K562 (cell line): Measurements from ENCODE around the gene OST4. TPM values are rescaled to one million over a fixed set of nuclear protein-coding genes. Genes with fewer than 3 reads are reported as not detected.

Source experiments
- ATAC-seq: fragments of 200-7000 bp; cut with Tn5 transposase; 3 replicates; pipeline ENCODE4 v1.9.1; 2020; ENCODE audit warnings: moderate library complexity
- BruUV-seq: library from RNA; stranded (reverse); fragments of 400-500 nt; replicated peaks from 2 replicates; lab custom pipeline; 2021; lab: Mats Ljungman, UMichigan
- CTCF ChIA-PET: fragments of 300-600 bp; formaldehyde crosslinking; extraction: SDS; loops from one replicate; lab custom pipeline; 2021; ENCODE audit warnings: low intra/inter-chr PET ratio; lab: Yijun Ruan, JAX
- POLR2A ChIA-PET: fragments of 300-600, 350-650 bp; sonication (Branson Sonifier 250); formaldehyde crosslinking; extraction: SDS; loops from one replicate; lab custom pipeline; 2021; ENCODE audit warnings: antibody characterized with exemption, inconsistent platforms; lab: Yijun Ruan, JAX
- DNase-seq, 4 experiments: peaks; one replicate each; pipeline versions ENCODE4 v3.0.0 to v3.0.0-alpha.2; 2011 to 2018; ENCODE audit warnings: low spot score in 3 of 4, mixed read lengths in 3 of 4; ENCODE audit errors: extremely low read depth in 1 of 4
- FAIRE-seq: peaks from 2 replicates; lab custom pipeline; 2011; peaks lifted over from hg19 to GRCh38; lab: Jason Lieb, UNC
- H2AFZ ChIP-seq: 2 replicates; pipeline ENCODE4 v1.6.0; 2011; ENCODE audit warnings: low read depth, low read length, control low read depth, inconsistent platforms
- H3K27ac ChIP-seq: fragments of 200-600 bp; 3 replicates; pipeline ENCODE4 v1.8.0; 2011; ENCODE audit warnings: low read depth, mild to moderate bottlenecking, control low read depth, inconsistent platforms, low read length, moderate library complexity, mixed read lengths; ENCODE audit errors: extremely low read depth
- H3K27me3 ChIP-seq, 2 experiments: fragments of 300-600 bp in 1 of 2; 2 replicates in 1 of 2; 3 replicates in 1 of 2; pipeline versions ENCODE4 v1.6.0 to v1.8.0; 2011; ENCODE audit warnings: inconsistent platforms in 2 of 2, low read length in 2 of 2, mild to moderate bottlenecking in 1 of 2, mixed read lengths in 1 of 2, moderate library complexity in 1 of 2; ENCODE audit not compliant: control insufficient read depth in 2 of 2, insufficient read depth in 2 of 2
- H3K36me3 ChIP-seq: fragments of 300-600 bp; 3 replicates; pipeline ENCODE4 v1.8.0; 2011; ENCODE audit warnings: mild to moderate bottlenecking, low read length, inconsistent platforms; ENCODE audit not compliant: control insufficient read depth, insufficient read depth
- H3K4me1 ChIP-seq, 2 experiments: fragments of 200-600 bp in 1 of 2; replicated peaks in 1 of 2; 2 replicates in 1 of 2; 3 replicates in 1 of 2; pipeline versions ENCODE4 v1.5.1 to v1.8.0; 2011; ENCODE audit warnings: inconsistent platforms in 2 of 2, low read length in 2 of 2, mild to moderate bottlenecking in 1 of 2, mixed read lengths in 1 of 2, moderate library complexity in 1 of 2; ENCODE audit not compliant: control insufficient read depth in 2 of 2, insufficient read depth in 2 of 2
- H3K4me2 ChIP-seq: 2 replicates; pipeline ENCODE4 v1.6.1; 2011; ENCODE audit warnings: low read length, control low read depth, inconsistent platforms, mixed read lengths; ENCODE audit not compliant: insufficient read depth
- H3K4me3 ChIP-seq: fragments of 200-600 bp; sonication (generic), shearing (Covaris generic); 2 replicates; pipeline ENCODE4 v1.5.1; 2016; ENCODE audit warnings: control low read depth, inconsistent platforms
- H3K79me2 ChIP-seq: fragments of 200-600 bp; 3 replicates; pipeline ENCODE4 v1.8.0; 2011; ENCODE audit warnings: low read length, inconsistent platforms; ENCODE audit not compliant: control insufficient read depth, insufficient read depth
- H3K9ac ChIP-seq, 2 experiments: 2 replicates each; pipeline versions ENCODE4 v1.6.0 to v1.6.1; 2011; ENCODE audit warnings: low read depth in 2 of 2, low read length in 2 of 2, control low read depth in 1 of 2, inconsistent platforms in 1 of 2, mild to moderate bottlenecking in 1 of 2, mixed read lengths in 1 of 2; ENCODE audit not compliant: insufficient read depth in 1 of 2
- H3K9me1 ChIP-seq: one replicate; pipeline ENCODE4 v1.6.0; 2011; ENCODE audit warnings: inconsistent platforms, mild to moderate bottlenecking, low read length, moderate library complexity; ENCODE audit not compliant: control insufficient read depth, insufficient read depth
- H3K9me3 ChIP-seq: replicated peaks from 2 replicates; pipeline ENCODE4 v1.5.1; 2011; ENCODE audit warnings: low read depth, low read length, inconsistent platforms; ENCODE audit not compliant: control insufficient read depth, insufficient read depth
- H4K20me1 ChIP-seq: replicated peaks from 2 replicates; pipeline ENCODE4 v1.6.1; 2011; ENCODE audit warnings: low read length, inconsistent platforms, mixed read lengths; ENCODE audit not compliant: control insufficient read depth, insufficient read depth
- BRD4 ChIP-seq: fragments of 200-600 bp; sonication (generic); IDR thresholded peaks from 2 replicates; pipeline ENCODE4 v1.6.1; 2017; ENCODE audit warnings: inconsistent platforms
- HMGN3 ChIP-seq: IDR thresholded peaks from 2 replicates; pipeline ENCODE4 v1.6.1; 2011; ENCODE audit warnings: borderline replicate concordance, low read depth, mild to moderate bottlenecking, mixed read lengths, low read length; ENCODE audit not compliant: insufficient read length; ENCODE audit errors: extremely low read depth
- JUND ChIP-seq, 2 experiments: IDR thresholded peaks; 2 replicates in 1 of 2; 3 replicates in 1 of 2; pipeline ENCODE4 v1.6.1; 2011; ENCODE audit warnings: borderline replicate concordance in 2 of 2, low read depth in 2 of 2, low read length in 2 of 2, improper control_type of control experiment in 1 of 2, missing biosample characterization in 1 of 2, missing genetic modification characterization in 1 of 2, missing genetic modification reagents in 1 of 2
- KAT2B ChIP-seq: IDR thresholded peaks from one replicate; pipeline ENCODE4 v1.6.1; 2012; ENCODE audit warnings: low read depth, mild to moderate bottlenecking, control low read depth, inconsistent platforms, low read length, moderate library complexity
- MEIS2 ChIP-seq: fragments of 450-650 bp; IDR thresholded peaks from 2 replicates; pipeline ENCODE4 v1.6.1; 2014; ENCODE audit warnings: mild to moderate bottlenecking; ENCODE audit not compliant: partially characterized antibody
- NR1H2 ChIP-seq: sonication (generic); formaldehyde crosslinking; IDR thresholded peaks from 2 replicates; pipeline ENCODE4 v1.4.0; 2020; ENCODE audit warnings: mild to moderate bottlenecking, missing genetic modification reagents
- NR2C2 ChIP-seq, 2 experiments: fragments of 200-800 bp in 1 of 2; sonication (Bioruptor generic) in 1 of 2; sonication (generic) in 1 of 2; formaldehyde crosslinking in 1 of 2; IDR thresholded peaks; 2 replicates each; pipeline versions ENCODE4 v1.6.1 to v1.8.0; 2016 to 2022; ENCODE audit warnings: mild to moderate bottlenecking in 1 of 2, missing compliant biosample characterization in 1 of 2, missing genetic modification characterization in 1 of 2, missing genetic modification reagents in 1 of 2
- SMAD1 ChIP-seq: fragments of 150-350 bp; IDR thresholded peaks from 2 replicates; pipeline ENCODE4 v1.6.1; 2014; ENCODE audit warnings: low read length, low read depth; ENCODE audit not compliant: partially characterized antibody
- SMARCA4 ChIP-seq: fragments of 450-650 bp; IDR thresholded peaks from 2 replicates; pipeline ENCODE4 v1.6.1; 2016
- SRSF1 ChIP-seq: fragments of 200-400 bp; formaldehyde crosslinking; IDR thresholded peaks from 2 replicates; pipeline ENCODE4 v1.6.1; 2017; ENCODE audit warnings: mild to moderate bottlenecking, low read depth, low read length, moderate library complexity
- ZC3H8 ChIP-seq: fragments of 450-650 bp; IDR thresholded peaks from 2 replicates; pipeline ENCODE4 v1.6.1; 2017
- ZNF175 ChIP-seq: fragments of 200-800 bp; sonication (Bioruptor generic); IDR thresholded peaks from 2 replicates; pipeline ENCODE4 v1.6.1; 2016; ENCODE audit warnings: low read depth, mild to moderate bottlenecking, missing genetic modification characterization, missing compliant biosample characterization
- ZNF668 ChIP-seq: fragments of 250-450 bp; sonication (Bioruptor Pico); IDR thresholded peaks from 2 replicates; pipeline ENCODE4 v1.8.0; 2022; ENCODE audit warnings: mild to moderate bottlenecking, inconsistent platforms
- ZNF764 ChIP-seq: fragments of 250-450 bp; sonication (Bioruptor Pico); IDR thresholded peaks from 2 replicates; pipeline ENCODE4 v1.4.0; 2020; ENCODE audit warnings: low read depth, mild to moderate bottlenecking, moderate library complexity
- WGBS: fragments of 100-300 bp; shearing (Covaris generic); methylation state at CpG from one replicate; pipeline ENCODE4 v1.1.6; 2016; ENCODE audit warnings: low coverage, mixed read lengths; ENCODE audit not compliant: insufficient coverage; ENCODE audit errors: missing lambda C conversion rate; 5-methylcytosine and 5-hydroxymethylcytosine counted together
- in situ Hi-C: fragments of 300-500 bp; cut with MboI; formaldehyde crosslinking; loops from 4 replicates; pipeline ENCODE4 v1.15.0; 2018; ENCODE audit warnings: inconsistent platforms, mixed read lengths
- intact Hi-C: fragments of 100-400 bp; cut with micrococcal nuclease; formaldehyde crosslinking; loops from 2 replicates; pipeline ENCODE4 v1.14.2; 2022
- polyA plus RNA-seq, 8 experiments: library from polyadenylated mRNA; depleted of rRNA in 4 of 8; stranded (reverse) in 5 of 8; unstranded in 3 of 8; fragments of >200 nt; fragmentation: Nextera tagmentation in 2 of 8; fragmentation: Illumina TruSeq in 1 of 8; extraction: Ambion mirVana in 2 of 8; extraction: Trizol in 1 of 8; gene quantifications; 2 replicates each; pipeline versions ENCODE4 v1.2.1 to v1.2.3, GENCODE V29; 2011 to 2014; ENCODE audit warnings: inconsistent platforms in 1 of 8, missing spikeins in 1 of 8
- total RNA-seq, 7 experiments: library from RNA; depleted of rRNA in 6 of 7; stranded (reverse); fragments of >200 nt in 6 of 7; fragmentation: Illumina TruSeq in 2 of 7; extraction: Trizol in 2 of 7; gene quantifications; 2 replicates each; pipeline versions ENCODE4 v1.2.1 to v1.2.3, GENCODE V29; 2011 to 2021; ENCODE audit warnings: low replicate concordance in 1 of 7

Gene OST4
- total and polyA plus RNA-seq, 9 of the 15 experiments (the other 6 are each of a cell fraction or from before 2014, with no cell fraction given): 186 to 1,155 (median 355) TPM

GRCh38 chr2:27095745-27096651 lies 24.5 kb upstream of the OST4 start (continued):
- TF ChIP-seq JUND (IDR thresholded peaks at IDR 0.05; ENCODE audit: borderline replicate concordance, low read depth, low read length): 0 out of 2 replicates have a peak, but pooled peaks have one; percentile 22
- no peak for TF ChIP-seq JUND (tag; IDR thresholded peaks at IDR 0.05; ENCODE audit: borderline replicate concordance, low read depth, low read length)
- no peak for TF ChIP-seq KAT2B
- no peak for TF ChIP-seq ZC3H8
- no peak for TF ChIP-seq NR2C2 (CRISPR knock-in tag; IDR thresholded peaks at IDR 0.05)
- 0 out of 2 replicates have a peak, but pooled peaks have one; percentile 16 for TF ChIP-seq NR2C2 (tag; IDR thresholded peaks at IDR 0.05)
- TF ChIP-seq ZNF668 (CRISPR knock-in tag): no peak

DNA sequence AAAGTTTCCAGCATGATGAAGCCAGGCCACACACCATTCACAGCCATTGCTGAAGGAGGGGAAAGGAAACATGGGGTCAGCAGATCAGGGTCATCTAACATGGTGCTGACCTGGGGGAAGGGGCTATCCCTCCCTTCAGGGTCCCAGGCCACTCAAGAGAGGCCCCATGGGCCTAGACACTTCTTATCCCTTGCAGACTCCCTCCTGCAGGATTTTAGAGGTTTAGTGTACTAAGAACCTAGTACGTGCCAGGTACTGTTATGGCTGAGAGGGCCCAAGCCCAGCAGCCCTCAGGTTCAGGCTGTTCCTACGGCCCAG lies 23.9 kb upstream of the OST4 start:
- Histone ChIP-seq H3K9me3 (no peaks in the 10 kb centered on the region), H3K79me2 (peaks cover 3% of the 10 kb centered on the region; the same call in 2 of the 3 replicates), H3K36me3 (no peaks in the 10 kb centered on the region; the same call in 2 of the 3 replicates), H4K20me1 (no peaks in the 10 kb centered on the region), H3K9me1 (no peaks in the 10 kb centered on the region), H3K4me3 (no peak overlapping the region), H3K27me3 (no peaks in the 10 kb centered on the region), H3K4me2 (no peak overlapping the region; the same call in 1 of the 2 replicates), H3K27ac (peak overlapping the region; percentile 57; the same call in 1 of the 3 replicates), H3K4me1 (peaks cover 38 to 49% of the 10 kb centered on the region in 2 experiments), H2AFZ (peak overlapping the region; percentile 87), H3K9ac (peak overlapping the region; percentile 2 to 27; a peak in 1 of 4 replicates)
- WGBS: 77% methylated on average over 2 of the region's 2 CpGs
- no TSS peak for BruUV-seq
- ATAC-seq (no peak), FAIRE-seq (no peak), DNase-seq (no peak)
- ChIA-PET POLR2A (no interaction called here), CTCF (no interaction called here)
- TF ChIP-seq BRD4 (no peak), SRSF1 (no peak), MEIS2 (no peak), ZNF764 (CRISPR knock-in tag) (no peak), ZNF175 (CRISPR knock-in tag) (no peak), SMAD1 (no peak), NR1H2 (CRISPR knock-in tag) (no peak), HMGN3 (no peak), SMARCA4 (no peak)
- in situ Hi-C loops: loop anchor here (5.0 kb wide), 2 partner anchors 97 to 187 kb away; partner anchors contain the start of gene TRIM54
- intact Hi-C loops: loop anchor here (5.0 kb wide), 2 partner anchors 117 to 207 kb away; partner anchors contain the start of genes ATRAID and SLC5A6
